Measurements from ENCODE around the gene RHOBTB1. TPM values are rescaled to one million over a fixed set of nuclear protein-coding genes. Genes with fewer than 3 reads are reported as not detected.

The RHOBTB1 gene
- total and polyA plus RNA-seq, 4 donors = 2.7 to 11.8 (median 4.9) TPM

DNA sequence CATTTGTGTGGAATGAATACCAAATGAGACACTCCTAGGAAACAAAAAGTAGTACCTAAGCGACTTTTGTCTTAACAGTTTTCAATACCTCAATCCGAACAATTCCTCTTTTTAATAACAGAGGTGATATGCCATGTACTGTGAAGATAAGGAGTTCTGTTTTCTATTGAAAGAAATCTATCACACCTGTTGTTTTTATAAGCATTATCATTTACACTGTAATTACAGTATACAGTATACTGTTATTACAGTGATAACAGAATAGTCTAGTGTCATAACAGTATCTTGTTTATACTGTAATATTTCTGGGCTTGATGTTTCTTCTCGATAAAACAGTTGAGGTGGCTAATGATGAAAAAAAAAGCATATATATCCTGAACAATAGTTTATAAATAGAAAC, 9.4 kb upstream of the RHOBTB1 start:
- Histone ChIP-seq H3K4me3 (ENCODE audit: low read depth in 1 of 3, low read length in 3 of 3) (no peak overlapping the region), H3K27ac (ENCODE audit: low read depth in 1 of 2, low read length in 2 of 2) (no peak overlapping the region), H3K27me3 (ENCODE audit: control insufficient read depth in 4 of 4, insufficient read depth in 4 of 4, low read length in 3 of 4) (no peaks in the 10 kb centered on the region), H3K36me3 (ENCODE audit: control insufficient read depth in 4 of 4, insufficient read depth in 3 of 4, low read depth in 1 of 4, low read length in 3 of 4) (no peaks in the 10 kb centered on the region), H3K9me3 (ENCODE audit: control insufficient read depth in 4 of 4, low read length in 3 of 4) (no peaks in the 10 kb centered on the region), H3K4me1 (ENCODE audit: control insufficient read depth in 4 of 4, insufficient read depth in 4 of 4, low read length in 3 of 4) (no peaks in the 10 kb centered on the region), H3K9ac (ENCODE audit: low read depth in 1 of 2, low read length in 2 of 2) (no peak overlapping the region)
- no peak for TF ChIP-seq GABPA (IDR thresholded peaks at IDR 0.05 in 1 of 2, conservative IDR thresholded peaks at IDR 0.05 in 1 of 2)
- no peak for TF ChIP-seq JUND (IDR thresholded peaks at IDR 0.05)
- TF ChIP-seq, protein P1, sequence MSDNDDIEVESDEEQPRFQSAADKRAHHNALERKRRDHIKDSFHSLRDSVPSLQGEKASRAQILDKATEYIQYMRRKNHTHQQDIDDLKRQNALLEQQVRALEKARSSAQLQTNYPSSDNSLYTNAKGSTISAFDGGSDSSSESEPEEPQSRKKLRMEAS (IDR thresholded peaks at IDR 0.05) = no peak
- TF ChIP-seq, protein P2, sequence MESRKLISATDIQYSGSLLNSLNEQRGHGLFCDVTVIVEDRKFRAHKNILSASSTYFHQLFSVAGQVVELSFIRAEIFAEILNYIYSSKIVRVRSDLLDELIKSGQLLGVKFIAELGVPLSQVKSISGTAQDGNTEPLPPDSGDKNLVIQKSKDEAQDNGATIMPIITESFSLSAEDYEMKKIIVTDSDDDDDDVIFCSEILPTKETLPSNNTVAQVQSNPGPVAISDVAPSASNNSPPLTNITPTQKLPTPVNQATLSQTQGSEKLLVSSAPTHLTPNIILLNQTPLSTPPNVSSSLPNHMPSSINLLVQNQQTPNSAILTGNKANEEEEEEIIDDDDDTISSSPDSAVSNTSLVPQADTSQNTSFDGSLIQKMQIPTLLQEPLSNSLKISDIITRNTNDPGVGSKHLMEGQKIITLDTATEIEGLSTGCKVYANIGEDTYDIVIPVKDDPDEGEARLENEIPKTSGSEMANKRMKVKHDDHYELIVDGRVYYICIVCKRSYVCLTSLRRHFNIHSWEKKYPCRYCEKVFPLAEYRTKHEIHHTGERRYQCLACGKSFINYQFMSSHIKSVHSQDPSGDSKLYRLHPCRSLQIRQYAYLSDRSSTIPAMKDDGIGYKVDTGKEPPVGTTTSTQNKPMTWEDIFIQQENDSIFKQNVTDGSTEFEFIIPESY (IDR thresholded peaks at IDR 0.05) = no peak
- TF ChIP-seq NR2F2 (IDR thresholded peaks at IDR 0.05) = no peak
- TF ChIP-seq, protein P3, sequence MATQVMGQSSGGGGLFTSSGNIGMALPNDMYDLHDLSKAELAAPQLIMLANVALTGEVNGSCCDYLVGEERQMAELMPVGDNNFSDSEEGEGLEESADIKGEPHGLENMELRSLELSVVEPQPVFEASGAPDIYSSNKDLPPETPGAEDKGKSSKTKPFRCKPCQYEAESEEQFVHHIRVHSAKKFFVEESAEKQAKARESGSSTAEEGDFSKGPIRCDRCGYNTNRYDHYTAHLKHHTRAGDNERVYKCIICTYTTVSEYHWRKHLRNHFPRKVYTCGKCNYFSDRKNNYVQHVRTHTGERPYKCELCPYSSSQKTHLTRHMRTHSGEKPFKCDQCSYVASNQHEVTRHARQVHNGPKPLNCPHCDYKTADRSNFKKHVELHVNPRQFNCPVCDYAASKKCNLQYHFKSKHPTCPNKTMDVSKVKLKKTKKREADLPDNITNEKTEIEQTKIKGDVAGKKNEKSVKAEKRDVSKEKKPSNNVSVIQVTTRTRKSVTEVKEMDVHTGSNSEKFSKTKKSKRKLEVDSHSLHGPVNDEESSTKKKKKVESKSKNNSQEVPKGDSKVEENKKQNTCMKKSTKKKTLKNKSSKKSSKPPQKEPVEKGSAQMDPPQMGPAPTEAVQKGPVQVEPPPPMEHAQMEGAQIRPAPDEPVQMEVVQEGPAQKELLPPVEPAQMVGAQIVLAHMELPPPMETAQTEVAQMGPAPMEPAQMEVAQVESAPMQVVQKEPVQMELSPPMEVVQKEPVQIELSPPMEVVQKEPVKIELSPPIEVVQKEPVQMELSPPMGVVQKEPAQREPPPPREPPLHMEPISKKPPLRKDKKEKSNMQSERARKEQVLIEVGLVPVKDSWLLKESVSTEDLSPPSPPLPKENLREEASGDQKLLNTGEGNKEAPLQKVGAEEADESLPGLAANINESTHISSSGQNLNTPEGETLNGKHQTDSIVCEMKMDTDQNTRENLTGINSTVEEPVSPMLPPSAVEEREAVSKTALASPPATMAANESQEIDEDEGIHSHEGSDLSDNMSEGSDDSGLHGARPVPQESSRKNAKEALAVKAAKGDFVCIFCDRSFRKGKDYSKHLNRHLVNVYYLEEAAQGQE (IDR thresholded peaks at IDR 0.05) = no peak
- TF ChIP-seq, protein P4, sequence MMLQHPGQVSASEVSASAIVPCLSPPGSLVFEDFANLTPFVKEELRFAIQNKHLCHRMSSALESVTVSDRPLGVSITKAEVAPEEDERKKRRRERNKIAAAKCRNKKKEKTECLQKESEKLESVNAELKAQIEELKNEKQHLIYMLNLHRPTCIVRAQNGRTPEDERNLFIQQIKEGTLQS (IDR thresholded peaks at IDR 0.05) = no peak
- WGBS = 73% methylated on average over 3 of the region's 3 CpGs
- DNase-seq (ENCODE audit: low spot score) = no peak

DNA sequence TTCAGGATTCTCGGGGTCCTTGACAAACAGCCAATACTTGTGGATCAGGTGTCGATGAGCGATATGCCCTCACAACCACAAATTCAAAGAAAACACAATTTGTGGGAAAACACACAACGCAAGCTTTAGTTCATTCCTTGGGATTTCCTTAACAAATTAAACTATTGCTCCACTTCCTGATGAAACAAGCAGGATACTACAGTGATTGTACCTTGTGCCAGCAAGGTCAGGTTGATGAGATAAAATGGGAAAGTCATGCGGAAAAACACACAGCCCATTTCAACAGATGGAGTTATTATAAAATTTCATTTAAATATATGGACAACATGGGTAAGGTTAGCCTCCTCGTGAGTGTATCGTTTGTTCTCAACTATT, 8.8 kb upstream of the RHOBTB1 start:
- TF ChIP-seq TAF1 (conservative IDR thresholded peaks at IDR 0.05) (no peak), FOXA2 (IDR thresholded peaks at IDR 0.05) (no peak), RAD21 (IDR thresholded peaks at IDR 0.05) (no peak), EGR1 (IDR thresholded peaks at IDR 0.05; ENCODE audit: low read depth in 2 of 2) (no peak), HNF4A (conservative IDR thresholded peaks at IDR 0.05) (no peak), GABPA (IDR thresholded peaks at IDR 0.05 in 1 of 2, conservative IDR thresholded peaks at IDR 0.05 in 1 of 2) (no peak), FOXA1 (IDR thresholded peaks at IDR 0.05) (no peak), JUND (IDR thresholded peaks at IDR 0.05) (no peak), SP1 (IDR thresholded peaks at IDR 0.05) (no peak), RXRA (IDR thresholded peaks at IDR 0.05) (no peak), NR2F2 (IDR thresholded peaks at IDR 0.05) (no peak), YY1 (IDR thresholded peaks at IDR 0.05) (no peak), HNF4G (IDR thresholded peaks at IDR 0.05) (no peak)
- TF ChIP-seq, protein P4 (IDR thresholded peaks at IDR 0.05) = no peak
- TF ChIP-seq, protein P5, sequence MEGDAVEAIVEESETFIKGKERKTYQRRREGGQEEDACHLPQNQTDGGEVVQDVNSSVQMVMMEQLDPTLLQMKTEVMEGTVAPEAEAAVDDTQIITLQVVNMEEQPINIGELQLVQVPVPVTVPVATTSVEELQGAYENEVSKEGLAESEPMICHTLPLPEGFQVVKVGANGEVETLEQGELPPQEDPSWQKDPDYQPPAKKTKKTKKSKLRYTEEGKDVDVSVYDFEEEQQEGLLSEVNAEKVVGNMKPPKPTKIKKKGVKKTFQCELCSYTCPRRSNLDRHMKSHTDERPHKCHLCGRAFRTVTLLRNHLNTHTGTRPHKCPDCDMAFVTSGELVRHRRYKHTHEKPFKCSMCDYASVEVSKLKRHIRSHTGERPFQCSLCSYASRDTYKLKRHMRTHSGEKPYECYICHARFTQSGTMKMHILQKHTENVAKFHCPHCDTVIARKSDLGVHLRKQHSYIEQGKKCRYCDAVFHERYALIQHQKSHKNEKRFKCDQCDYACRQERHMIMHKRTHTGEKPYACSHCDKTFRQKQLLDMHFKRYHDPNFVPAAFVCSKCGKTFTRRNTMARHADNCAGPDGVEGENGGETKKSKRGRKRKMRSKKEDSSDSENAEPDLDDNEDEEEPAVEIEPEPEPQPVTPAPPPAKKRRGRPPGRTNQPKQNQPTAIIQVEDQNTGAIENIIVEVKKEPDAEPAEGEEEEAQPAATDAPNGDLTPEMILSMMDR (IDR thresholded peaks at IDR 0.05; ENCODE audit: low read depth, low read length, missing input control) = no peak
- TF ChIP-seq, protein P3 (IDR thresholded peaks at IDR 0.05) = no peak
- TF ChIP-seq, protein P1 (IDR thresholded peaks at IDR 0.05) = no peak
- TF ChIP-seq, protein P2 (IDR thresholded peaks at IDR 0.05) = no peak
- H3K36me3 ChIP-seq (ENCODE audit: control insufficient read depth in 4 of 4, insufficient read depth in 3 of 4, low read depth in 1 of 4, low read length in 3 of 4) = no peaks in the 10 kb centered on the region
- H3K27ac ChIP-seq (ENCODE audit: low read depth in 1 of 2, low read length in 2 of 2) = no peak overlapping the region
- H3K9ac ChIP-seq (ENCODE audit: low read depth in 1 of 2, low read length in 2 of 2) = no peak overlapping the region
- no peaks in the 10 kb centered on the region for H3K9me3 ChIP-seq (ENCODE audit: control insufficient read depth in 4 of 4, low read length in 3 of 4)
- DNase-seq (ENCODE audit: low spot score) = no peak
- 80% methylated on average over 7 of the region's 7 CpGs for WGBS
- no peaks in the 10 kb centered on the region for H3K27me3 ChIP-seq (ENCODE audit: control insufficient read depth in 4 of 4, insufficient read depth in 4 of 4, low read length in 3 of 4)
- H3K4me3 ChIP-seq (ENCODE audit: low read depth in 1 of 3, low read length in 3 of 3) = no peak overlapping the region
- no peaks in the 10 kb centered on the region for H3K4me1 ChIP-seq (ENCODE audit: control insufficient read depth in 4 of 4, insufficient read depth in 4 of 4, low read length in 3 of 4)

Data from liver (tissue), 9 donors.